ENCODE measurements around the gene PTGFR. TPM values are rescaled to one million over a fixed set of nuclear protein-coding genes. Genes with fewer than 3 reads are reported as not detected.

PTGFR gene
- total and polyA plus RNA-seq, 2 of the 4 experiments (the other 2 are of a cell fraction), result 1.7 to 5.4 TPM

DNA sequence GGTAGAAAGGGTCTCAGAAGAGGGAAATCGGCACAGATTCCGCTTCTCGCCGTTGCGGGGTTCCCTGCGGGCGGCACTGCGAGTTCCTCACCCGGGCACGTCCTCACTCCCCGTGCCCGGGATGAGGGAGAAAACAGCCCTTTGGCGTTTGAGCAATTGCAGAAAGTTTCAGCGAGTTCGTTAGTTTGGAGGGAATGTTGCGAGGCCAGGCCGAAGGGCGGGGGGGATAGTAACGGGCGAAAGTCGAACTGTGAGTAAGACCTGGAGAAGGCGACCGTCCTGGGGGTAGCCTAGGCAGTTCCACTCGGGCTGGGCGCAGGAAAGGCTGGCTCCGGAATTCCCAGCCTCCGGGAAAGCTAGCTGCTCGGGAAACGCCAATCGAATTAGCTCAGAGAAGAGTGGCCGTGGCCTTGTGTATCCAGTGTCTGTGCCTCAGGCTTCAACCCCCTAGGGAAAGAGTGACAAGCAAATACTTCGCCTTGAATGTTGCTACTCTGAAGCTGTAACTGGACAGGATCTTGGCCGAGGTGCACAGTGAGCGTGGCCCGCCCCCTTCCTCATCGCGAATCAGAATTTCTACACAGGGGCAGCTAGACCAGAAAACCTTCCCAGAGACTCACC, 787 bp downstream of the PTGFR start:
- Histone ChIP-seq H2BK120ac (ENCODE audit: low read depth, low read length) (peak overlapping the region; percentile 59), H3K4me1 (ENCODE audit: control insufficient read depth, insufficient read depth, low read length) (no peaks in the 10 kb centered on the region; the same call in 1 of the 2 replicates), H3K4ac (ENCODE audit: low read depth, low read length) (peak overlapping the region; percentile 58), H2AK5ac (ENCODE audit: low read depth, low read length) (no peak overlapping the region), H3K9me1 (ENCODE audit: insufficient read depth, low read length) (peaks cover 10% of the 10 kb centered on the region), H2AFZ (replicated peaks; ENCODE audit: low read length, poor library complexity) (peak overlapping the region; percentile 90), H3K9ac (ENCODE audit: low read depth, low read length) (peak overlapping the region; percentile 67), H2BK20ac (ENCODE audit: low read depth, low read length) (peak overlapping the region; percentile 28; the same call in 1 of the 2 replicates), H3K79me1 (ENCODE audit: low read depth in 1 of 2, low read length in 2 of 2) (peaks cover 0 to 17% of the 10 kb centered on the region in 2 experiments; a peak in 2 of 4 replicates), H3K4me2 (ENCODE audit: low read depth, low read length) (peak overlapping the region; percentile 70), H3K9me3 (ENCODE audit: control insufficient read depth, insufficient read depth, low read length) (no peaks in the 10 kb centered on the region), H3K4me3 (ENCODE audit: insufficient read depth, low read depth, low read length) (peak overlapping the region; percentile 61), H3K56ac (ENCODE audit: extremely low read depth, insufficient read depth, low read length) (peak overlapping the region; percentile 70; the same call in 1 of the 2 replicates), H4K8ac (ENCODE audit: low read depth in 2 of 2, low read length in 2 of 2) (peak overlapping the region in 1 of 2 experiments; percentile 59; a peak in 2 of 4 replicates), H3K27me3 (ENCODE audit: control insufficient read depth, insufficient read depth, low read length) (no peaks in the 10 kb centered on the region), H3K18ac (ENCODE audit: low read depth, low read length) (no peak overlapping the region), H3K14ac (replicated peaks; ENCODE audit: low read depth, low read length) (peak overlapping the region; percentile 73), H4K91ac (ENCODE audit: insufficient read depth, low read depth, low read length) (peak overlapping the region; percentile 4), H3K36me3 (ENCODE audit: control insufficient read depth, insufficient read depth, low read length) (no peaks in the 10 kb centered on the region), H2AK9ac (replicated peaks; ENCODE audit: low read depth, low read length, poor library complexity) (peak overlapping the region; percentile 51), H2BK15ac (ENCODE audit: low read depth, low read length) (peak overlapping the region; percentile 15; the same call in 1 of the 3 replicates), H3K23ac (ENCODE audit: low read depth, low read length) (peak overlapping the region; percentile 85), H2BK5ac (ENCODE audit: low read depth, low read length, poor library complexity, severe bottlenecking) (peak overlapping the region; percentile 26), H4K20me1 (ENCODE audit: insufficient read depth, low read length) (no peaks in the 10 kb centered on the region), H4K5ac (ENCODE audit: low read depth, low read length) (no peak overlapping the region), H3K27ac (ENCODE audit: insufficient read depth, low read length) (peak overlapping the region; percentile 47)
- dilution Hi-C loops (cut with HindIII; ENCODE audit: low sequenced_read_pairs, unreplicated experiment) (no loop called here), intact Hi-C loops (cut with micrococcal nuclease) (loop anchor here (1.0 to 2.0 kb wide), 2 partner anchors 115 to 346 kb away; no protein-coding TSS in a partner anchor), in situ Hi-C loops (cut with MboI; ENCODE audit: low sequenced_read_pairs) (no loop called here)
- ATAC-seq (ENCODE audit: low read depth), result peak; percentile 79
- CTCF ChIA-PET, result interaction anchor here (0.6 to 1.2 kb wide), 3 partner anchors 9 to 804 kb away, joined by 4 to 5 read pairs (median 4); no protein-coding TSS in a partner anchor
- no CpG with 5 or more reads among the region's 37 CpGs for WGBS, 2 experiments (ENCODE audit: extremely low coverage in 2 of 2, insufficient read length in 1 of 2)
- DNase-seq, result peak; percentile 61
- BruUV-seq (replicated peaks), result no TSS peak
- TF ChIP-seq MAZ (IDR thresholded peaks at IDR 0.05; ENCODE audit: borderline replicate concordance, low read depth, low read length) (peak; percentile 38; the same call in 1 of the 2 replicates), CEBPB (IDR thresholded peaks at IDR 0.05; ENCODE audit: low read depth, low read length) (no peak)
- POLR2A ChIA-PET (ENCODE audit: unreplicated experiment), result no interaction called here

Data from IMR-90 (cell line).